Naive thymus-derived CD4-positive, alpha-beta T cell (primary cell): ENCODE data around the gene APPL2. TPM values are rescaled to one million over a fixed set of nuclear protein-coding genes. Genes with fewer than 3 reads are reported as not detected.

ENCODE experiments used
- polyA plus RNA-seq, 2 donors: library from polyadenylated mRNA; unstranded; fragments of 300-500 nt; fragmentation: Illumina TruSeq; gene quantifications; one replicate each; pipeline ENCODE4 v1.2.3, GENCODE V29; 2021
- total RNA-seq, 6 experiments: library from RNA in 5 of 6; stranded (reverse) in 5 of 6; gene quantifications; 1 replicate in 5 of 6; 2 replicates in 1 of 6; pipeline ENCODE4 v1.2.3 and lab custom pipeline; 2021 to 2026

APPL2 gene
- total and polyA plus RNA-seq, 7 experiments from 2014 or later: 10.1 to 74.5 (median 39.8) TPM

Other genes starting within 250 kb of the APPL2 start
- gene NOPCHAP1, start 249.9 kb downstream of the APPL2 start, total RNA-seq: 10 to 100 TPM; 10.5 to 18.0 (median 15.2) TPM
- gene NOPCHAP1, start 249.9 kb downstream of the APPL2 start, polyA plus RNA-seq: 10 to 100 TPM; 11.6 to 11.7 TPM
- under 1 TPM in 4 of 5 experiments, not detected in 1; 0.24 to 0.42 (median 0.34) TPM for gene ALDH1L2, start 151.7 kb downstream of the APPL2 start, total RNA-seq
- gene ALDH1L2, start 151.7 kb downstream of the APPL2 start, polyA plus RNA-seq: not detected
- gene WASHC4, start 128.4 kb downstream of the APPL2 start, total RNA-seq: 10 to 100 TPM; 43.2 to 76.8 (median 53.0) TPM
- 10 to 100 TPM; 31.0 to 36.4 TPM for gene WASHC4, start 128.4 kb downstream of the APPL2 start, polyA plus RNA-seq
- gene C12orf75, start 94.5 kb upstream of the APPL2 start, total RNA-seq: 100 to 1,000 TPM in 1 of 5 experiments, 10 to 100 TPM in 2, 1 to 10 TPM in 2; 5.5 to 146 (median 13.0) TPM
- gene C12orf75, start 94.5 kb upstream of the APPL2 start, polyA plus RNA-seq: 10 to 100 TPM; 23.3 to 29.1 TPM